Endothelial cell of umbilical vein (primary cell): ENCODE data around the gene SOHLH1. TPM values are rescaled to one million over a fixed set of nuclear protein-coding genes. Genes with fewer than 3 reads are reported as not detected.

ENCODE experiments used
- BruUV-seq: library from RNA; stranded (reverse); fragments of 400-500 nt; replicated peaks from 2 replicates; lab custom pipeline; 2021; lab: Mats Ljungman, UMichigan
- CTCF ChIA-PET: fragments of 300-600, 350-600 bp; sonication (Branson Sonifier 250); formaldehyde crosslinking; loops from one replicate; lab custom pipeline; 2021; ENCODE audit warnings: antibody characterized with exemption, inconsistent platforms; lab: Charles Lee
- POLR2A ChIA-PET: fragments of 300-600, 350-600 bp; sonication (Branson Sonifier 250); formaldehyde crosslinking; loops from one replicate; lab custom pipeline; 2021; ENCODE audit warnings: antibody characterized with exemption, inconsistent platforms; lab: Charles Lee
- DNase-seq: peaks from one replicate; pipeline ENCODE4 v3.0.0-alpha.2; 2011; ENCODE audit warnings: low read depth, low spot score
- FAIRE-seq: peaks from 2 replicates; lab custom pipeline; 2011; peaks lifted over from hg19 to GRCh38; lab: Jason Lieb, UNC
- H2AFZ ChIP-seq: 2 replicates; pipeline ENCODE4 v1.6.0; 2012; ENCODE audit warnings: low read depth, low read length, control low read depth, inconsistent platforms
- H3K27ac ChIP-seq: 2 replicates; pipeline ENCODE4 v1.5.1; 2011; ENCODE audit warnings: low read depth, mild to moderate bottlenecking, control low read depth, low read length, moderate library complexity; ENCODE audit not compliant: insufficient read depth
- H3K27me3 ChIP-seq, 2 experiments: 2 replicates each; pipeline versions ENCODE4 v1.6.0 to v1.6.1; 2011; ENCODE audit warnings: low read length in 2 of 2, mixed read lengths in 1 of 2; ENCODE audit not compliant: control insufficient read depth in 2 of 2, insufficient read depth in 2 of 2
- H3K36me3 ChIP-seq, 2 experiments: 2 replicates in 1 of 2; 3 replicates in 1 of 2; pipeline ENCODE4 v1.5.1; 2011; ENCODE audit warnings: low read length in 2 of 2, mild to moderate bottlenecking in 1 of 2, moderate library complexity in 1 of 2; ENCODE audit not compliant: control insufficient read depth in 2 of 2, insufficient read depth in 2 of 2; ENCODE audit errors: extremely low read depth in 1 of 2
- H3K4me1 ChIP-seq: 3 replicates; pipeline ENCODE4 v1.5.1; 2011; ENCODE audit warnings: mild to moderate bottlenecking, low read length; ENCODE audit not compliant: control insufficient read depth, insufficient read depth; ENCODE audit errors: extremely low read depth
- H3K4me2 ChIP-seq: 2 replicates; pipeline ENCODE4 v1.6.1; 2011; ENCODE audit warnings: low read length, control low read depth, mixed read lengths; ENCODE audit not compliant: insufficient read depth
- H3K4me3 ChIP-seq, 3 experiments: fragments of 200-600 bp in 1 of 3; sonication (generic), shearing (Covaris generic) in 1 of 3; replicated peaks in 1 of 3; 2 replicates each; pipeline ENCODE4 v1.5.1; 2011 to 2016; ENCODE audit warnings: control low read depth in 3 of 3, low read length in 3 of 3, mild to moderate bottlenecking in 2 of 3, inconsistent platforms in 1 of 3, low read depth in 1 of 3, moderate library complexity in 1 of 3; ENCODE audit not compliant: insufficient read depth in 1 of 3
- H3K79me2 ChIP-seq: 2 replicates; pipeline ENCODE4 v1.6.0; 2012; ENCODE audit warnings: low read length, inconsistent platforms; ENCODE audit not compliant: control insufficient read depth, insufficient read depth
- H3K9ac ChIP-seq: replicated peaks from 2 replicates; pipeline ENCODE3; 2011; ENCODE audit warnings: low read length, control low read depth; ENCODE audit not compliant: insufficient read depth; ENCODE audit errors: extremely low read depth
- H3K9me1 ChIP-seq: replicated peaks from 3 replicates; pipeline ENCODE4 v1.6.0; 2011; ENCODE audit warnings: mild to moderate bottlenecking, low read length; ENCODE audit not compliant: control insufficient read depth, insufficient read depth; ENCODE audit errors: extremely low read depth
- H3K9me3 ChIP-seq: replicated peaks from 2 replicates; pipeline ENCODE4 v1.5.1; 2012; ENCODE audit warnings: low read length, inconsistent platforms; ENCODE audit not compliant: control insufficient read depth, insufficient read depth
- H4K20me1 ChIP-seq: replicated peaks from 2 replicates; pipeline ENCODE3; 2011; ENCODE audit warnings: mild to moderate bottlenecking, low read length; ENCODE audit not compliant: control insufficient read depth, insufficient read depth; ENCODE audit errors: extremely low read depth
- EZH2 ChIP-seq: IDR thresholded peaks from 2 replicates; pipeline ENCODE4 v1.6.1; 2012; ENCODE audit warnings: borderline replicate concordance, low read depth, mild to moderate bottlenecking, moderate library complexity, low read length, inconsistent platforms; ENCODE audit not compliant: severe bottlenecking
- FOS ChIP-seq: IDR thresholded peaks from 2 replicates; pipeline ENCODE4 v1.6.1; 2011; ENCODE audit warnings: mild to moderate bottlenecking, low read length, moderate library complexity, borderline replicate concordance; ENCODE audit not compliant: insufficient read depth
- GATA2 ChIP-seq: IDR thresholded peaks from 2 replicates; pipeline ENCODE4 v1.7.0; 2011; ENCODE audit warnings: low read depth, mild to moderate bottlenecking, moderate library complexity, mixed read lengths, low read length; ENCODE audit not compliant: insufficient read length, insufficient read depth
- JUN ChIP-seq: IDR thresholded peaks from 2 replicates; pipeline ENCODE4 v1.6.1; 2011; ENCODE audit warnings: borderline replicate concordance, low read depth; ENCODE audit not compliant: insufficient read length, insufficient read depth
- MYC ChIP-seq: IDR thresholded peaks from one replicate; pipeline ENCODE4 v1.6.1; 2011; ENCODE audit warnings: mild to moderate bottlenecking, low read depth, low read length
- POLR2AphosphoS5 ChIP-seq: IDR thresholded peaks from 2 replicates; pipeline ENCODE4 v1.6.1; 2012; ENCODE audit warnings: low read depth, mild to moderate bottlenecking, control low read depth, low read length, moderate library complexity; ENCODE audit not compliant: insufficient read depth
- dilution Hi-C: fragments of 300-500 bp; cut with MboI; formaldehyde crosslinking; loops from one replicate; pipeline ENCODE4 v1.15.0; 2019; ENCODE audit warnings: low sequenced_read_pairs; ENCODE audit not compliant: extremely low pct_ligation_motif_present
- intact Hi-C: fragments of 100-400 bp; cut with micrococcal nuclease; formaldehyde crosslinking; loops from one replicate; pipeline ENCODE4 v1.10.0; 2022
- polyA plus RNA-seq, 4 experiments: library from polyadenylated mRNA; depleted of rRNA in 3 of 4; stranded (reverse) in 3 of 4; unstranded in 1 of 4; fragments of >200 nt; gene quantifications; 2 replicates each; pipeline versions ENCODE4 v1.2.1 to v1.2.3, GENCODE V29; 2011 to 2012; ENCODE audit warnings: missing spikeins in 1 of 4
- total RNA-seq: library from RNA; stranded (reverse); gene quantifications from 2 replicates; pipeline ENCODE4 v1.2.3, GENCODE V29; 2021
- TF ChIP-seq, protein P1 (sequence below): IDR thresholded peaks from 2 replicates; pipeline ENCODE4 v1.6.1; 2011; ENCODE audit not compliant: insufficient read depth, insufficient read length
- TF ChIP-seq, protein P2 (sequence below), 2 donors: IDR thresholded peaks; 1 replicate in 1 of 2; 2 replicates in 1 of 2; pipeline ENCODE4 v1.5.1; 2011; ENCODE audit warnings: low read length in 2 of 2, mild to moderate bottlenecking in 2 of 2, moderate library complexity in 2 of 2, control low read depth in 1 of 2, inconsistent platforms in 1 of 2, low read depth in 1 of 2; ENCODE audit not compliant: insufficient read depth in 1 of 2; ENCODE audit errors: extremely low read depth in 1 of 2

The SOHLH1 gene
- total and polyA plus RNA-seq, 2 donors (not counting 3 experiments of a cell fraction or from before 2014, with no cell fraction given), result not detected

DNA sequence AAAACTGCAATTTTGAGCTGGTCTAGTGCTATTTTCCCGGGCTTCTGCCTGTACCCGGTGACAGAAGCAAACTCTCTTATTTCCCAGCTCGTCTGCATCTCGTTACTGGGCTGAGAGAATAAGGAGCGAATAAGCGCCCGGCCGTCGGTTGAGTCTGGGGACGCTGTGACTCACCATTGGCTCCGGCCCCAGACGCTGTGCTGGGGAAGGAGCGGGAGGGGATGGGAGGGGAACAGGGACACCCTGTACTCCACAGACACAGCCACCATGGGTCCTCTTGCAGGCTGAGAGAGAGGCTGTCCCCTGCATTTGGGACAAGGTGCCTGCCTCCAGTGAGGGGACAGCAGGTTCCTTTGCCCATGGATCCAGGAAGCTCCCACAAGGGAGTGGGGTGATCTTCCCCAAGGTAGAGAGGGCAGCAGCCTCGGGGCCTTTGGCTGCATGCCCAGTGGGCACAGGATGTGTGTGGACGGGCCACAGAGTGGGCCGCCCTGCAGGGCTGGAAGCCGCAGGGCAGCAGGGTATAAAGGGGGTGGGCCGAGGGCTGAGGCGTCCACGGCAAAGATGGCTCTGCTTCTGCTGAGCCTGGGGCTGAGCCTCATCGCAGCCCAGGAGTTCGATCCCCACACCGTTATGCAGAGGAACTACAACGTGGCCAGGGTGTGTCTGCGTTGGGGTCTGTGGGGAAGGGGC is 36.4 kb downstream of the SOHLH1 start, which contains the start of gene LCN9:
LCN9 (plus strand) TSS at position 552 of the 693 bp plus-strand sequence; CDS start at position 565, 13 bp downstream.
- no peak for FAIRE-seq
- Histone ChIP-seq H3K4me2 (no peak within 1 kb of the TSS), H3K27me3 (no peaks in the 10 kb centered on the region), H3K4me1 (no peaks in the 10 kb centered on the region), H3K4me3 (no peak within 1 kb of the TSS), H3K36me3 (no peaks in the 10 kb centered on the region), H2AFZ (no peak within 1 kb of the TSS), H3K9me1 (no peaks in the 10 kb centered on the region), H4K20me1 (no peaks in the 10 kb centered on the region), H3K9me3 (no peaks in the 10 kb centered on the region), H3K9ac (no peak within 1 kb of the TSS), H3K79me2 (no peaks in the 10 kb centered on the region), H3K27ac (no peak within 1 kb of the TSS)
- intact Hi-C loops (no loop called here), dilution Hi-C loops (no loop called here)
- TF ChIP-seq FOS (no peak), JUN (no peak), EZH2 (no peak), GATA2 (no peak), POLR2AphosphoS5 (no peak), MYC (no peak)
- TF ChIP-seq, protein P1, sequence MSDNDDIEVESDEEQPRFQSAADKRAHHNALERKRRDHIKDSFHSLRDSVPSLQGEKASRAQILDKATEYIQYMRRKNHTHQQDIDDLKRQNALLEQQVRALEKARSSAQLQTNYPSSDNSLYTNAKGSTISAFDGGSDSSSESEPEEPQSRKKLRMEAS, result no peak
- TF ChIP-seq, protein P2, sequence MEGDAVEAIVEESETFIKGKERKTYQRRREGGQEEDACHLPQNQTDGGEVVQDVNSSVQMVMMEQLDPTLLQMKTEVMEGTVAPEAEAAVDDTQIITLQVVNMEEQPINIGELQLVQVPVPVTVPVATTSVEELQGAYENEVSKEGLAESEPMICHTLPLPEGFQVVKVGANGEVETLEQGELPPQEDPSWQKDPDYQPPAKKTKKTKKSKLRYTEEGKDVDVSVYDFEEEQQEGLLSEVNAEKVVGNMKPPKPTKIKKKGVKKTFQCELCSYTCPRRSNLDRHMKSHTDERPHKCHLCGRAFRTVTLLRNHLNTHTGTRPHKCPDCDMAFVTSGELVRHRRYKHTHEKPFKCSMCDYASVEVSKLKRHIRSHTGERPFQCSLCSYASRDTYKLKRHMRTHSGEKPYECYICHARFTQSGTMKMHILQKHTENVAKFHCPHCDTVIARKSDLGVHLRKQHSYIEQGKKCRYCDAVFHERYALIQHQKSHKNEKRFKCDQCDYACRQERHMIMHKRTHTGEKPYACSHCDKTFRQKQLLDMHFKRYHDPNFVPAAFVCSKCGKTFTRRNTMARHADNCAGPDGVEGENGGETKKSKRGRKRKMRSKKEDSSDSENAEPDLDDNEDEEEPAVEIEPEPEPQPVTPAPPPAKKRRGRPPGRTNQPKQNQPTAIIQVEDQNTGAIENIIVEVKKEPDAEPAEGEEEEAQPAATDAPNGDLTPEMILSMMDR (IDR thresholded peaks at IDR 0.05; ENCODE audit: extremely low read depth in 1 of 2, insufficient read depth in 1 of 2, low read depth in 1 of 2, low read length in 2 of 2), result no peak
- no peak for DNase-seq
- no TSS peak for BruUV-seq
- CTCF ChIA-PET, result no interaction called here
- POLR2A ChIA-PET, result no interaction called here
